RWPE1 (cell line): ENCODE results near the gene PCBD2.

Experiments used
- CTCF ChIA-PET: fragments of 350-600 bp; sonication (Branson Sonifier 250); formaldehyde crosslinking; extraction: SDS; loops from one replicate; lab custom pipeline; 2021; lab: Yijun Ruan, JAX
- POLR2A ChIA-PET: fragments of 400-600 bp; formaldehyde crosslinking; extraction: SDS; loops from one replicate; lab custom pipeline; 2020; ENCODE audit warnings: antibody characterized with exemption; ENCODE audit not compliant: low non-redundant PET; lab: Yijun Ruan, JAX
- DNase-seq: peaks from one replicate; pipeline ENCODE4 v3.0.0; 2012; ENCODE audit warnings: low spot score
- H3K27ac ChIP-seq: fragments of 450-650 bp; 2 replicates; pipeline ENCODE4 v1.5.1; 2017
- TF ChIP-seq, protein P1 (sequence below): fragments of 450-650 bp; conservative IDR thresholded peaks from 2 replicates; pipeline ENCODE4 v1.5.1; 2017; ENCODE audit warnings: low read depth, mild to moderate bottlenecking

PCBD2 gene

GRCh38 chr5:135007305-135007704, 102.4 kb downstream of the PCBD2 start:
- no peak for DNase-seq
- TF ChIP-seq, protein P1, sequence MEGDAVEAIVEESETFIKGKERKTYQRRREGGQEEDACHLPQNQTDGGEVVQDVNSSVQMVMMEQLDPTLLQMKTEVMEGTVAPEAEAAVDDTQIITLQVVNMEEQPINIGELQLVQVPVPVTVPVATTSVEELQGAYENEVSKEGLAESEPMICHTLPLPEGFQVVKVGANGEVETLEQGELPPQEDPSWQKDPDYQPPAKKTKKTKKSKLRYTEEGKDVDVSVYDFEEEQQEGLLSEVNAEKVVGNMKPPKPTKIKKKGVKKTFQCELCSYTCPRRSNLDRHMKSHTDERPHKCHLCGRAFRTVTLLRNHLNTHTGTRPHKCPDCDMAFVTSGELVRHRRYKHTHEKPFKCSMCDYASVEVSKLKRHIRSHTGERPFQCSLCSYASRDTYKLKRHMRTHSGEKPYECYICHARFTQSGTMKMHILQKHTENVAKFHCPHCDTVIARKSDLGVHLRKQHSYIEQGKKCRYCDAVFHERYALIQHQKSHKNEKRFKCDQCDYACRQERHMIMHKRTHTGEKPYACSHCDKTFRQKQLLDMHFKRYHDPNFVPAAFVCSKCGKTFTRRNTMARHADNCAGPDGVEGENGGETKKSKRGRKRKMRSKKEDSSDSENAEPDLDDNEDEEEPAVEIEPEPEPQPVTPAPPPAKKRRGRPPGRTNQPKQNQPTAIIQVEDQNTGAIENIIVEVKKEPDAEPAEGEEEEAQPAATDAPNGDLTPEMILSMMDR: no peak
- ChIA-PET POLR2A (no interaction called here), CTCF (interaction anchor here (1.3 kb wide), 1 partner anchor 184 kb away, joined by 3 read pairs; no protein-coding TSS in a partner anchor)
- H3K27ac ChIP-seq: no peak overlapping the region

DNA sequence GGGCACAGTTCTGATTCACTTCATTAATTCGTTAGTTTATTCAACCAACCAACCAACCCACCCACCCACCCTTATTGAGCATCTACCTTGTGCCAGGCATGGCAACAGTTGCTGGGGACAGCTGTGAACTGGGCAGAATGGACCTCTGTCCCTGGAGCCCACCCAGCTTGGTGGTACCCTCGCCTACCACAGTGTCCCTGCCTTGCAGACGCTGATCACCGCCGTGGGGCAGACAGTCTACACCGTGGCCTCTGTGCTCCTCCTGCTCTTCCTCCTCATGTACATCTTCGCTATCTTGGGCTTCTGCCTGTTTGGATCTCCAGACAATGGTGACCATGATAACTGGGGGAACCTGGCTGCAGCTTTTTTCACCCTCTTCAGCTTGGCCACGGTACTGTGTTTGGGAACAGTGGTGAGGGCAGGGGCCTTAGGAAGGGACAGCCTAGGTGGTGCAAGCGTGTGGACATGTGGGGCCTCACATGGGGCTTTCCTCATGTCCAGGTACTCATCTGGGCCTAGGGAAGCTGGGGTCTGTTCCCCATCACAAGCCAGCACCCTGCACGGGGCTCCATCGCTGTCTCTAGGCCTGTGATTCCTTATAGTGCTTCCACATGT, 102.9 kb downstream of the PCBD2 start:
- CTCF ChIA-PET: no interaction called here
- DNase-seq: no peak
- TF ChIP-seq, protein P1: no peak
- POLR2A ChIA-PET: no interaction called here
- no peak overlapping the region for H3K27ac ChIP-seq

DNA sequence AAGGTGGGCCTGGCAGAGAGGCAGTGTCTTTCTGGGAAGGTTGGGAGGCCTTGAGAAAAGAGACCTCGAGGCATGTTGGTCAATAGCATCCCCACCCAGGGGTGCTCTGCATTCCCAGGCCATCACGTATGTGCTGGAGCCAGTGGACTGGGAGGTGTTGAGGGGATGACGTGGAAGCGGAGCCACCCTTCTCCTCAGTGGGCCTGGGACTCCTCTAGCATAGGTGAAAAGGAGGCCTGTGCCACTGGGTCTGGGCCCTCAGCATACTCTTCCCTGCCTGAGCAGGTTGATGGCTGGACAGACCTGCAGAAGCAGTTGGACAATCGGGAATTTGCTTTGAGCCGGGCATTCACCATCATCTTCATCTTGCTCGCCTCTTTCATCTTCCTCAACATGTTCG, 103.6 kb downstream of the PCBD2 start:
- CTCF ChIA-PET: no interaction called here
- POLR2A ChIA-PET: no interaction called here
- TF ChIP-seq, protein P1: no peak
- no peak for DNase-seq
- H3K27ac ChIP-seq: no peak overlapping the region

DNA sequence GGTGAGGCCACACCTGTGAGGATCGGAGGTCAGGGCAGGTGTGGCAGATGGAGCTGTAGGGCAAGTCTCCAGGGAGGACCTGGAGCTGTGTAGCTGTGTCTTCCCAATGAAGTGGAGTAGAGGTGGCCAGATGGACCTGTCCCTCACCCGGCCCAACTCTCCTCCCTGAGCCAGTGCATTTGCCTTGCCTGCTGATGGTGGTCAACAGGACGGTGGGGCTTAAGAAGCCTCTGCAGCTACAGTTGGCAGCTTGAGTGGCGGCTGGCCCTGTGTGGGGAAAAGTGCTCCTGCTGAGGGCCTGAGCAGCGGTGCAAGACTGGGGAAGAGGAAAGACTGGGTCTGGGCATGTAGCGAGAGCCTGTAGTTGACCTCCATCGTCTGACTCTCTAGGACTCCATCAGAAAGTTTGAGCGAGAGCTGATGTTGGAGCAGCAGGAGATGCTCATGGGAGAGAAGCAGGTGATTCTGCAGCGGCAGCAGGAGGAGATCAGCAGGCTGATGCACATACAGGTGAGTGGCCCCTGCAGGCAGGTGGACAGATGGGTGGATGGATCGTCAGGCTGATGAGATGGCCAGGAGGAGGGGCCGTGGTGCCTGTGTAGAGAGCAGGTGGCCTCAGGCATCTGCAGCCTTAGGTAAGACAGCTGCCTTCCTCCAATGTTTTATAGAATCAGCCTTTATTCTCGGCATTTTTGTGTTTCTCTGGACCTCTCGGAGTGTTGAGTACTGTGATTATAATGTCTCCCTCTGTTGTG, 104.2 kb downstream of the PCBD2 start:
- no peak overlapping the region for H3K27ac ChIP-seq
- no peak for DNase-seq
- TF ChIP-seq, protein P1: no peak
- ChIA-PET CTCF (no interaction called here), POLR2A (no interaction called here)

DNA sequence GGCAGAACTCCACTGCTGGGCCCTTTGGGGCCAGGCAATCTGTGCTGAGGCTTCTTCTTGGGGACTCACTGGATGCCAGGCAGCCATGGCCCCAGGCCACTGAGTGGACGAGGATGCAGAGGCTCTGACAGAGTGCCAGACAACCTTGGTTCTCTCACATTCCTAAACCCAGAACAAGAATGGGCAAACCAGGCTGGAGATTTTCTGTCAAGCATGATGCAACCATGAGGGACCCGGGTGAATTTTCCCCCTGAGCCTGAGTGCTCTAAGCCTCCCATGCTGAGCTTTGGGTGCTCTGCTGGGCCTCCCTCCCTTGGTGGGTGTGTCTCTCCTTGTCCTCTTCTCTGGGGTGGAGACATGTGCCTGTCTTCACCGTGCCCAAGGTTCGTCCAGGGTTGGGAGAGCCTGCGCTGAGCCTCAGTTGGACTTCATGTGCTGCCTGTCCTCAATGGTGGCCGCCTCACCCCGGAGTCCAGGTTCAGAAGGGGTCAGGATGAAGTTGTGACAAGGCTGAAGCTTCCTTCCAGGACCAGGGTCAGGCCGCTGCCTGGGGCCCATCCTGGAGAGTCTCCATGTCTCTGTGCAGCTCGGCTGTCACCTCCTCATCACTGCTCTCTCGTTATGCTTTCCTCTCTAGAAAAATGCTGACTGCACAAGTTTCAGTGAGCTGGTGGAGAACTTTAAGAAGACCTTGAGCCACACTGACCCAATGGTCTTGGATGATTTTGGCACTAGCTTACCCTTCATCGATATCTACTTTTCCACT, 105.0 kb downstream of the PCBD2 start:
- no peak for DNase-seq
- TF ChIP-seq, protein P1: no peak
- H3K27ac ChIP-seq: 0 out of 2 replicates have a peak overlapping the region, but pooled peaks have one; percentile 4
- CTCF ChIA-PET: interaction anchor here (1.1 to 1.6 kb wide), 2 partner anchors 61 to 169 kb away, joined by 3 to 6 read pairs; no protein-coding TSS in a partner anchor
- POLR2A ChIA-PET: no interaction called here

DNA sequence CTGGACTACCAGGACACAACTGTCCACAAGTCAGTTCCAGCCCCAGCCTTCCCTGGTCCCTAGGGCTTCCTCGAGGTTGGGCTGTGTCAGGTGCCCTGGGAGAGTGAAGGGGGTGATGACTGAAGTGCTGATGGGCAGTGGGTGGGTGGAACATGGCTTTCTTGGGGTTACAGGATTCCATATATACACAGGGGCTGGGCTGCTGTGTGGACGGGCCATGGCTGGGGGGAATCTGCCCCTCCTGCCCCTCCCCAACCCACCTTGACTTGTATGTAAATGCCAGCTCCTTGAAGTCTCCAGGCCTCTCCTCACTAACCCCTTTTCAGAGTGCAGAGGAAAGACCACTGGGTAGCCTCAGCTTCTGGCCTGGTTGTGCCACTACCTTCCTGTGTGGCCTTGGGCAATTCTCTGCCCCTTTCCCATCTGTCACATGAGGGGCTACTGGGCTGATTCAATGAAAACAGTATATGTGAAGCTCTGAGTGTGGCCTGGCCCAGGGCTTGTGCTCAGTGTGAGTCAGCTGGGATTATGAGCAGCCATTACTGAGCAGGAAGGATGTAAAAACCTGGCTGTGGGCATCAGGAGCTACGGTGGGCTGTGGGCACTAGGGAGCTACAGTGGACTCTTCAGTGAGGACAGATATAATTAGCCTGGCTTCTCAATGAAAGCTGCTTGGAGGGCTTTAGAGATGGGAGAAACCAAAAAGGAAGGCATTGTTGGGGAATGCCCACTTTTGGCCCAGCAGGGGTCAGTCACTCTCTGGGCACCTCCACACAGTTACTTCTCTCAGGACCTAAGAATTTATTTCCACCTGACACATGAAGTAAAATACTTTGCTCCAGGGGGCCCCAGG, 105.8 kb downstream of the PCBD2 start:
- no peak for DNase-seq
- ChIA-PET CTCF (interaction anchor here (0.5 to 1.6 kb wide), 5 partner anchors 60 to 319 kb away, joined by 3 to 8 read pairs (median 4); no protein-coding TSS in a partner anchor), POLR2A (no interaction called here)
- TF ChIP-seq, protein P1: no peak
- H3K27ac ChIP-seq: no peak overlapping the region
